Ectodermal cell (in vitro differentiated cells): Measurements from ENCODE around the gene MEX3A.
A peak's percentile ranks its signal among the peaks of the same experiment; 100 is the strongest.

Experiments
- H3K27ac ChIP-seq: 2 replicates; pipeline ENCODE4 v1.7.0; 2013; ENCODE audit warnings: mild to moderate bottlenecking, low read depth, low read length; ENCODE audit not compliant: insufficient read depth, poor library complexity, severe bottlenecking
- H3K27me3 ChIP-seq: 2 replicates; pipeline ENCODE4 v1.7.0; 2013; ENCODE audit warnings: mild to moderate bottlenecking, low read length; ENCODE audit not compliant: insufficient read depth, control insufficient read depth, poor library complexity, severe bottlenecking
- H3K36me3 ChIP-seq: one replicate; pipeline ENCODE4 v1.7.0; 2013; ENCODE audit warnings: low read length; ENCODE audit not compliant: control insufficient read depth, insufficient read depth
- H3K4me1 ChIP-seq: one replicate; pipeline ENCODE4 v1.7.0; 2013; ENCODE audit warnings: low read length; ENCODE audit not compliant: control insufficient read depth, insufficient read depth
- H3K4me3 ChIP-seq: 2 replicates; pipeline ENCODE4 v1.7.0; 2013; ENCODE audit warnings: low read depth, low read length, control low read depth; ENCODE audit not compliant: insufficient read depth
- H3K9me3 ChIP-seq: 2 replicates; pipeline ENCODE4 v1.7.0; 2013; ENCODE audit warnings: mild to moderate bottlenecking, low read length, moderate library complexity; ENCODE audit not compliant: control insufficient read depth
- WGBS, 2 experiments: methylation state at CpG; one replicate each; pipeline ENCODE4 v1.1.7; 2013; ENCODE audit warnings: missing lambda C conversion rate in 2 of 2; 5-methylcytosine and 5-hydroxymethylcytosine counted together

Gene MEX3A

GRCh38 chr1:156069490-156070455, 12.5 kb downstream of the MEX3A start:
- no peak overlapping the region for H3K27ac ChIP-seq
- H3K27me3 ChIP-seq = no peaks in the 10 kb centered on the region
- peaks cover 6% of the 10 kb centered on the region for H3K36me3 ChIP-seq
- H3K4me1 ChIP-seq = peaks cover 46% of the 10 kb centered on the region
- H3K9me3 ChIP-seq = no peaks in the 10 kb centered on the region
- WGBS, 2 experiments = 93% methylated on average over 3 of the region's 3 CpGs
- no peak overlapping the region for H3K4me3 ChIP-seq

DNA sequence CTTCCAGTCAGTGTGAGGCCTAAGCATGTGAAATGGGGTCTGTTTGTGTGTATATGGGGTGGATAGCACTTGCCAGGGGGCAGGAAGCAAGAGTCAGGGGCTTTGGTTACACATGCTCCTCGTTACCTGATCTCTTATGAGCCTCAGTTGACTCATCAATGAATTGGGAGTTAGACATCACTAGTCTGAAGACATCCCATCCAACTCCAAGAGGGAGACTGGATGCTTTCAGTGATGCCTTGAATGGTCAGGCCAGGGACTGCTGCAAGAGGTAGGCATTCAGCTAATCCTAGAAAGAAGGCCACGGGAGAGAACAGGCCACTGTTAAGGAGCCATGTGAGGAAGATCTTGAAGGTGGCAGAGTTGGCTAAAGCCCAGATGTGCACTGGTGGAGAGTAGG, 15.0 kb downstream of the MEX3A start:
- WGBS, 2 experiments = 80 to 82% methylated on average over 2 of the region's 2 CpGs
- Histone ChIP-seq H3K9me3 (no peaks in the 10 kb centered on the region), H3K36me3 (no peaks in the 10 kb centered on the region), H3K4me3 (no peak overlapping the region), H3K27ac (no peak overlapping the region), H3K27me3 (no peaks in the 10 kb centered on the region), H3K4me1 (peaks cover 30% of the 10 kb centered on the region)

DNA sequence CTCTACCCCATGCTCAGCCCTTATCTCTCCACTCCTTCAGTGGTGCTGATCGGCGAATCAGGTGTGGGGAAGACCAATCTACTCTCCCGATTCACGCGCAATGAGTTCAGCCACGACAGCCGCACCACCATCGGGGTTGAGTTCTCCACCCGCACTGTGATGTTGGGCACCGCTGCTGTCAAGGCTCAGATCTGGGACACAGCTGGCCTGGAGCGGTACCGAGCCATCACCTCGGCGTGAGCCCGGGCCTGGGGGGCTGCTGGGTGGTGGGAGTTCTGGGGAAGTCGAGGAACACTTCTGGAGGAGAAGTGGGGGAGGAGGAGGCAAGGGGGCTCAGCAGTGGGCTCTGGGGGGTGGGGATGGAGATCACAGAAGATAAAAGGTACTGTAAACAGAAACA, 16.4 kb downstream of the MEX3A start:
- Histone ChIP-seq H3K27ac (no peak overlapping the region), H3K36me3 (no peaks in the 10 kb centered on the region), H3K4me1 (peaks cover 40% of the 10 kb centered on the region), H3K9me3 (no peaks in the 10 kb centered on the region), H3K4me3 (no peak overlapping the region), H3K27me3 (no peaks in the 10 kb centered on the region)
- WGBS, 2 experiments = 76 to 77% methylated on average over 16 of the region's 16 CpGs

DNA sequence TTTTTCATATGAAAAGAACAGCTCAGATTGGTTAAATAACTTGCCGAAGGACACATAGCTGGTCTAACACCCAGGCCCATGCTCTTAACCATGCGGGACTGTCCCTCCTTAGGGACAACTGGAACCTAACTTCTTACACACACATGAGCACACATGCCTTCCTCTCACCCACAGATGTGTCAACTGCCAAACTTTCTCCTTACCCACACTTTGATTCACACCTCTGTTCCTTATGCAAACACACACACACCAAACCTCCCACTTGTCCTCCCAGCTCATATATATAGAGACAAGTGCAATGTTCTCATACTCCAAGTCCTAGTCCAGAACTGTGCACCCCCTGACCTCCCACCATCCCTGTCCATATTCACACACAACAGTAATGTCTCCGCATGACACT, 17.1 kb downstream of the MEX3A start:
- Histone ChIP-seq H3K27me3 (no peaks in the 10 kb centered on the region), H3K36me3 (no peaks in the 10 kb centered on the region), H3K9me3 (no peaks in the 10 kb centered on the region), H3K4me3 (no peak overlapping the region), H3K4me1 (peaks cover 38% of the 10 kb centered on the region), H3K27ac (no peak overlapping the region)
- 93 to 94% methylated on average over 3 of the region's 3 CpGs for WGBS, 2 experiments

DNA sequence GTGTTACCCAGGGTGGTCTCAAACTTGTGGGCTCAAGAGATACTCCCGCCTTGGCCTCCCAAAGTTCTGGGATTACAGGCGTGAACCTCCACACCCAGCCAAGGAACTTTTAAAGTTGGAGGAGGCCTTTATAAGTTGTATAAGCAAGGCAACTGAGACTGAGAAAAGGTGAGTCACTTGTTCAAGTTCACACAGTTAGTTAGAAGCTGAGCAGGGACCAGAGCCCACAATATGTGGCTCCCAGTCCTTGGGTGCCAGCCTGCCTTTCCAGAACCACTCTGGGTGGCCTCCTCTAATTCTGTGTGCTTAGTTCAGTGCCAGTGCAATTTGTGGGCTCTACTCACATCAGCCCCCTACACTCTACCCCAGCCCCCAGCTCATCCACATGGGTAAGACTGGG, 17.6 kb downstream of the MEX3A start:
- peaks cover 33% of the 10 kb centered on the region for H3K4me1 ChIP-seq
- no peak overlapping the region for H3K4me3 ChIP-seq
- no peak overlapping the region for H3K27ac ChIP-seq
- 90 to 97% methylated on average over 2 of the region's 2 CpGs for WGBS, 2 experiments
- no peaks in the 10 kb centered on the region for H3K36me3 ChIP-seq
- H3K9me3 ChIP-seq = no peaks in the 10 kb centered on the region
- no peaks in the 10 kb centered on the region for H3K27me3 ChIP-seq

DNA sequence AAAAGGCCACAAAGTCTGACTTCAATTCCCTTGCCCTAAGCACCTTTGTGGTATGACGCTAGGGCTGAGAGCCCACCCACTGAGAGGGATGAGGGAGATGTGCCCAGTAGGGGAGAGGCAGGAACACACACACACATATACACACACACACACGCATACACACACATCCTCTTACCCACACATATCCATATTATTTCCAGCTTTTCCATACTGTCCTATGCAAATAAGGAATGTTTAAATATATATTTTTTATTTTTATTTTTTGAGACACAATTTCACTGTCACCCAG, 18.3 kb downstream of the MEX3A start:
- Histone ChIP-seq H3K9me3 (no peaks in the 10 kb centered on the region), H3K4me3 (no peak overlapping the region), H3K36me3 (no peaks in the 10 kb centered on the region), H3K4me1 (peaks cover 33% of the 10 kb centered on the region), H3K27ac (no peak overlapping the region), H3K27me3 (no peaks in the 10 kb centered on the region)
- 54 to 63% methylated on average over 2 of the region's 2 CpGs for WGBS, 2 experiments

GRCh38 chr1:156062189-156062588, 20.1 kb downstream of the MEX3A start:
- H3K27me3 ChIP-seq = no peaks in the 10 kb centered on the region
- peaks cover 33% of the 10 kb centered on the region for H3K4me1 ChIP-seq
- peak overlapping the region; percentile 16 for H3K27ac ChIP-seq
- H3K4me3 ChIP-seq = no peak overlapping the region
- WGBS, 2 experiments = 84 to 87% methylated on average over 3 of the region's 3 CpGs
- H3K36me3 ChIP-seq = no peaks in the 10 kb centered on the region
- H3K9me3 ChIP-seq = no peaks in the 10 kb centered on the region

DNA sequence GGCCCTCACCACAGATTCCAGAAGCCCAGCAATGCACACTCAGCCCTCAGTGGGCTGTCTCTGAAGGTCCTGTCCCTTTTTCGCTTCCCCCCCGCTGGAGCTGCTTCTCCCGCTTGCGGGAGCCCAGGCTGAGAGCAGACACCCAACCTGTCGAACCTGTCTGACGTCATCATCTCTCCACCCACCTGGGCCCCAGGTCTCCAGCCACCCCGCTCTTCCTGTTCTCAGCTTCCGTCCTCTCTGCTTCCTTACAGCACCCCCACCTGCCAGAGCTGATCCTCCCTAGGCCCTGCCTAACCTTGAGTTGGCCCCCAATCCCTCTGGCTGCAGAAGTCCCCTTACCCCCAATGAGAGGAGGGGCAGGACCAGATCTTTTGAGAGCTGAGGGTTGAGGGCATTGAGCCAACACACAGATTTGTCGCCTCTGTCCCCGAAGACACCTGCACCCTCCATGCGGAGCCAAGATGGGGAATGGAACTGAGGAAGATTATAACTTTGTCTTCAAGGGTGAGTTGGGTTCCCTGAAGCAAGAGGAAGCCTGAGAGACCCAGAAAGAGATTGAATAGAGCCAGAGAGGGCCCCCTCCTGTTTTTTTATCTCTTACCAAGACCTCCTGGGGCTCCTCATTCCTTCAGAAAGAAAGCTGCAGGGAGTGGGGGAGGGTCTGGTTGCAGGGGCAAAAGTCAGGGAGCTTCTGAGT, 21.2 kb downstream of the MEX3A start, which contains the start of gene RAB25:
TSS of gene RAB25 (plus strand) at position 224 of the 700 bp plus-strand sequence. CDS start at position 465, 241 bp downstream.
- Histone ChIP-seq H3K9me3 (no peaks in the 10 kb centered on the region), H3K36me3 (no peaks in the 10 kb centered on the region), H3K27ac (peak within 1 kb of the TSS; percentile 77), H3K27me3 (no peaks in the 10 kb centered on the region), H3K4me3 (peak within 1 kb of the TSS; percentile 19), H3K4me1 (peaks cover 31% of the 10 kb centered on the region)
- WGBS, 2 experiments = 9% methylated on average over 11 of the region's 11 CpGs

DNA sequence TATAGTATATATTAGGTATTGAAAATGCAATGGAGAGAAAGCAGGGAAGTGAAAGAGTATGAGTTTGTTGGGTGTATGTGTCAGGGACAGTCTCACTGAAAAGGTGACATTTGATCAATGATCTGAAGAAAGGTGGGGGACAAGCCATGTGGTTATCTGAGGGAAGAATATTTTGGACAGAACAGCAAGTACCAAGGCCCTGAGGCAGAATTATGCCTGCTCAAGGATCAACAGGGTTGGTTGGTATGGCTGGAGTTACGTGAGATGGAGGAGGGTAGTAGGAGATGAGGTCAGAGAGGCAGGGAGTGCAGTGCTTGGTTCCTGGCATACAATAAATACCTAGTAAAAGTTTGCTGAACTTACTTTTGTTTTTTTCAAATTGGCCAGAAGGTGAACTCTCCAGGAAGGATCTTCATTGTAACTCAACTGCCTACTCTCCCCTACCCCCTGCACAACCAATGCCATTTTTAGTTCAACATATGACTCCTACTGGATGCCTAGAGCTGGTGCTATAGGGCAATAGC, 25.9 kb downstream of the MEX3A start:
- Histone ChIP-seq H3K27ac (no peak overlapping the region), H3K9me3 (no peaks in the 10 kb centered on the region), H3K4me3 (no peak overlapping the region), H3K27me3 (no peaks in the 10 kb centered on the region), H3K36me3 (no peaks in the 10 kb centered on the region), H3K4me1 (peaks cover 20% of the 10 kb centered on the region)
- 85 to 100% methylated on average over 1 of the region's 1 CpG for WGBS, 2 experiments
